ENCODE results near the gene HSPA6.
"Not testable (repeated sequence)": the region's sequence is repeated elsewhere in the genome, so short reads cannot be mapped to it uniquely, and the experiment has no call there.

HSPA6 gene

DNA sequence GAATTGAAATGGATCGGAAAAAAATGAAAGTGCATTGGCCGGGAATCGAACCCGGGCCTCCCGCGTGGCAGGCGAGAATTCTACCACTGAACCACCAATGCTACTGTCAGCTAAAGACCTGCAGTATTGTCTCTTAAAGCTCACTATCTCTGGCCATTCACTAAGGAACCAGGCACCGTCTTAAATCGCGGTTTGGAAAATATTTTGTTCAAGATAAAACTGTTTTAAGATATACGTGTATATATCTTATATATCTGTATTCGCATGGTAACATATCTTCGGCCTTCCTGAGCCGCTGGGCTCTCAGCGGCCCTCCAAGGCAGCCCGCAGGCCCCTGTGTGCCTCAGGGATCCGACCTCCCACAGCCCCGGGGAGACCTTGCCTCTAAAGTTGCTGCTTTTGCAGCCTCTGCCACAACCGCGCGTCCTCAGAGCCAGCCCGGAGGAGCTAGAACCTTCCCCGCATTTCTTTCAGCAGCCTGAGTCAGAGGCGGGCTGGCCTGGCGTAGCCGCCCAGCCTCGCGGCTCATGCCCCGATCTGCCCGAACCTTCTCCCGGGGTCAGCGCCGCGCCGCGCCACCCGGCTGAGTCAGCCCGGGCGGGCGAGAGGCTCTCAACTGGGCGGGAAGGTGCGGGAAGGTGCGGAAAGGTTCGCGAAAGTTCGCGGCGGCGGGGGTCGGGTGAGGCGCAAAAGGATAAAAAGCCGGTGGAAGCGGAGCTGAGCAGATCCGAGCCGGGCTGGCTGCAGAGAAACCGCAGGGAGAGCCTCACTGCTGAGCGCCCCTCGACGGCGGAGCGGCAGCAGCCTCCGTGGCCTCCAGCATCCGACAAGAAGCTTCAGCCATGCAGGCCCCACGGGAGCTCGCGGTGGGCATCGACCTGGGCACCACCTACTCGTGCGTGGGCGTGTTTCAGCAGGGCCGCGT, at the start of gene HSPA6:
Gene HSPA6 (plus strand): TSS at position 724 of the 925 bp plus-strand sequence. CDS start 119 bp downstream, at position 843.
- peak; percentile 77 to 85 for DNase-seq

GRCh38 chr1:161477711-161478110, 46.6 kb upstream of the HSPA6 start:
- DNase-seq = not testable (repeated sequence)

GRCh38 chr1:161478985-161479384, 45.4 kb upstream of the HSPA6 start:
- no peak for DNase-seq

DNA sequence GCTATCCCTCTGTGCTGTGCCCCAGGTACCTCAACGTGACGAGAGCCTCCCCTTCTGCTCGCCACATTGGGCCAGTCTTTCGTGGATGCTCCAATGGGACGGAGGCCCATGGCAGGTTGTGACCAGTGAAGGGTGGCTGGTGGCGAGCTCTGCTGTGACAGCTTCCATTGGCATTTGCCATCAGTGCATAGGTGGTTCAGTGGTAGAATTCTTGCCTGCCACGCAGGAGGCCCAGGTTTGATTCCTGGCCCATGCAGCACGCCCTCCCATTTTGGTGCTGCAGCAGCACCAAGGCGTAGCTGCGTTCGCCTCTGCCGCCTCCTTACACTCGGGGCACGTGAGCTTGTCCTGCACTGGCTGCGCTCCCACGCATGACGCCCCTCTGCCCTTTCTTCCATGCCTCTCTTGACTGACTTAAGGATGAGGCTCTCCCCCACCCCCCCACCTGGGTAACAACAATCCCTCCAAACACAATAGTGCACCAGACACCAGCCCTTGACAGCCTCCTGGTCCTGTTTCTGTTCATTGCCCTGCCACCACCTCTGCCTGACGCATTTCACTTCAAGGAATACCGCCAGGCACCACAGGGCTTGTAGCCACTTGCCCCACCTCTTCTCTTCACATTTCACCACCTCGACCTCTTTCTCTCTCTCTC, 43.8 kb upstream of the HSPA6 start:
- peak in 1 of 2 experiments; percentile 32 for DNase-seq

- DNase-seq = no peak
Measured at GRCh38 chr1:161481624-161482392, 42.5 kb upstream of the HSPA6 start.

GRCh38 chr1:161482610-161483009, 41.7 kb upstream of the HSPA6 start:
- DNase-seq = no peak

DNA sequence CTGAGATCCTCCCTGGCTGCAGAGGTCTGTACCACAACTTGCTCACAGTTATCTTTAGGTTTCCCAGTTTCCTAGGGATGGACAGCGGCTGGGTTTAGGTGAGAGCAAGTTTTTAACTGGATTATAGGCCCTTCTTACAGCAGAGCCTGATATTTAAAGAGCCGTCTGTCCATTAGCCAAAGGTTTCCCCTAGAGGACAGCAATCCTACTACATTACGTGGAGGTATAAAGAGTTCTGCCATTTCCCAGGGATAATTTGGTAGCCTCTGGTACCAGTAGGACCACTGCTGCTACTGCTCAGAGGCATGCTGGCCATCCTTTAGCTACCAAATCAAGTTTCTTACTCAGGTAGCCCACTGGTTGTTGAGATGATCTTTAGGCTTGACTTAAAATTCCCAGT, 41.0 kb upstream of the HSPA6 start:
- no peak for DNase-seq

DNA sequence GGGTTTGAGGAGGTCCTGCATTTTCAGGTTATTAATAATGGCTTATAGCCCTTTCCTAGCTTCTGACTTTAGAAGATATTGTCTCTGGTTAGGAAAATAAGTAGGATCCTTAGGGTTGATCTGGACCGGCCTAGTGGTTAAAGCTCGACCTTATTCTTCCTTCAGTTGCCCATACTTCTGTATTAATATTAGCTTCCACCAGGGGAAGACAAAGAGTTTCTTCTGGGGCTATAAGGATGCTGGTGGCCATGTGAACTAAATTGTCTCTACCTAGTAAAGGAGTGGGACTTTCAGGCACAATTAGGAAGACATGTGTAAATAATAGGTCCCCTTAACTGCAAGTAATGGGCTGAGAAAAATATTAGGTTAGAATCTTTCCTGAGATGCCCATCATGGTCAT, 39.7 kb upstream of the HSPA6 start:
- peak in 1 of 2 experiments; percentile 32 for DNase-seq

DNA sequence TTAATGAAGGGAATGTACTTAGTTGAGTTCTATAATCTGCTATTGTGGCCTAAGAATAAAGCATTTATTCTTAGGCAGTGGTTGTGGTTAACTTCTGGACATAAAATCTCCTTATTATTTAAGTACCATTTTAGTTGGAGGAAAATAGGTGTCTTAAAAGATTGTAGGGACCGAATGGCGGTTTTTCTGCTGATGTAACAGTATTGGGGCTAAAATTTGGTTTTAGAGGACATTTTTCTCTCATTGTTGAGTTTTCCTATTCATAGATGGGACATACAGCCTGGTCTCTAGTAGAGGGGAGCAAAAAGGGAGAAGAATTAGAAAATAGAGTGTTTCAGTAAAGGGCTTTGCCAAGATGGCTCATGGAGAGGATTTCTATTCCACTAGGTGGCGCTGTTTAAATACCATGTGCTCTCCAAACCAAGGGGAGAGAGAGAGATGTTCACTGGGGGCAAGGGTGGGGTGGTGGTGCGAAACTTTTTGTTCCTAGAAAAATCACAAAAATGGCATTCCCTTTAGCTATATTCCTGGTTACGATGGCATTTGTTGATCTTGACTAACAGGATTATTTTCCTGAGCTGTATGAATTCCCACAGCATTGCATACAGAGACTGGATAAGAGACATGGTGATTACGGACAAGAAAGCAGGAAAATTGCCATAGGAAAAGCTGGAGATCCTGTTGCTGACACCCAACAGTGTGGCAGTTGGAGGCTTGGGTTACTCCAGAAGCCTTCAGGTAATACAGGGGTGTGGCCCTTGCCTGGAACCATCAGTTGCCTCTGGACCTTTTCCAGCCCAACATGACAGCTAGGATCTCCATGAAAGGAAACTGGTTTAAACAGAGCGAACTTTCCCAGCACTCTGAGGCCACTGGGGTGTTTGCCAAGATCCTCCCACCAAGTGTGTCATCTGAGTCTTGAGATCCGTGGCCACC, 37.3 kb upstream of the HSPA6 start:
- peak; percentile 46 to 88 for DNase-seq

GRCh38 chr1:161491472-161491871, 32.9 kb upstream of the HSPA6 start:
- DNase-seq = no peak

- DNase-seq = no peak
Measured at GRCh38 chr1:161492827-161493226, 31.5 kb upstream of the HSPA6 start.

- no peak for DNase-seq
Measured at GRCh38 chr1:161494091-161494735, 30.1 kb upstream of the HSPA6 start.

GRCh38 chr1:161495490-161495889, 28.9 kb upstream of the HSPA6 start:
- DNase-seq = no peak

DNA sequence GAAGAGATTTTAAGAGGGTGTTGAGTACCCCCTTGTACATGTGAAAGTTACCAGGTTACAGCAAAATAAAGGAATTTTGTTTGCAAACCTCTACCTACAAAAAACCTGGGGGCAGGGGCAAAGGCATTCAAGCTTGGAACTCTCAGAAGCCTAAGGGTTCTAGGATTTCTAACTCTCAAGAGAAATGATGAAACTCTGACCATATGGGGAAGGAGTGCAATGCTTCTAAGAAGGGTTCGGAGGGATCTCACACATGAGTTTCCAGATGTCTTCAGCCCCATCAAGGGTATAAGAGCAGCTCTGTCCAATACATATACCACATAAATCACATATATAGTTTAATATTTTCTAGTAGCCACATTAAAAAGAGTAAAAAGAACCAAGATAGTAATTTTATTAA, 26.4 kb upstream of the HSPA6 start:
- no peak for DNase-seq

- no peak for DNase-seq
Measured at GRCh38 chr1:161498646-161499045, 25.7 kb upstream of the HSPA6 start.

GRCh38 chr1:161499099-161500039, 25.0 kb upstream of the HSPA6 start:
- DNase-seq = no peak

DNA sequence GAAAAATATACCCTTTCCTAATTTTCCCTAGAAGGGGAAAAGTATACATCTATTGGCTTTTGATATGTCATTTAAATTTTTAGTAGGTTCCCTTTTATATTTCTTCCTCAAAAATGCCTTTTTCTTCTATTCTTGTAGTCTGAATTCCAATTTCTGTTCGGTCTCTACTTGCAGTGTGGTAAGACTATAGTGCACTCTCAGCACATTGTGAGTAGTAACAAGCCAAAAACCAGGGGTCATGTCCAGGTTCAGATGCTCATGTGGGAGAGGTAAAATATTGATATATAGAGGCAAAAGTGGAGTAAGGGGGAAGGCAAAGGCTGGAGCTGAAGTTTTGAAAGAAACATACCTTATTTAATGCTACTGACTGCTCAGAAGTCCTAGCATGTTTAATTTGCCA, 23.1 kb upstream of the HSPA6 start:
- no peak for DNase-seq

- peak; percentile 44 to 51 for DNase-seq
Measured at GRCh38 chr1:161502181-161502580, 22.2 kb upstream of the HSPA6 start.

DNA sequence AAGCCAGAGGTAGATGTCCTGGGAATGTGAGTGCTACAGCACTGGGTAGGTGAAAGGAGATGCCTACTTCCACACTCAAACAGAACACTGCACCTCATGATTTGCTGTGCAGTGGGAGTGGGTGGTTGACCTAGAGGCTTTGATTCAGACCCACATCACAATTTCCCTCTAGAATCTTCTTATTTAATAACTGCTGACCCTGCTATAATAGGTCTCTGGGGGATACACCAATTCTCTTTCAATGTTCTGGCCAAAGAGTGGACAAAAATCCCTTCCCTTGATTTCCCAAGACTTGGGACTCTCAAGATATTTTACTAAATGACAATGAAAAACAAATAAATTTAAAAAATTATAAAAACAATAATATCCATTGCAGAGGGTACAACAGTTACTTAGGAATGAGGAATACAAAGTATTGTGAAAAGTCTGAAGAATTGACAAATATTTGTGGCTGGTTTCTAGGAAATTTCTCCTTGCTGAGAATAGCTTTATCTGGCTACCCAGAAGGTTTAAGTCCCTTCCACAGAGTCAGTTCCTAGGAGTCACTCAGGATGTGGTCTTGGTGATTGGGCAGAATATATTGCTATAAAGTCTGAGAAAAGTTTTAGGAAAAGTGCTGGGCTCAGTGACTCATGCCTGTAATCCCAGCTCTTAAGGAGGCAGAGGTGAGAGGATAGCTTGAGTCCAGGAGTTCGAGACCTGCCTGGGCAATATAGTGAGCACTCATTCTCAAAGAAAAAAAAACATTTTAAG, 21.5 kb upstream of the HSPA6 start:
- DNase-seq = no peak

- no peak for DNase-seq
Measured at GRCh38 chr1:161503394-161503748, 21.0 kb upstream of the HSPA6 start.

All from NCI-H526 (cell line).